Activated B cell treated with CpG ODN at 0.5 μM for 24 hours (primary cell): ENCODE measurements around the gene VAMP8. TPM values are rescaled to one million over a fixed set of nuclear protein-coding genes. Genes with fewer than 3 reads are reported as not detected.

Source experiments
- ATAC-seq: fragments of 200-7000 bp; cut with Tn5 transposase; one replicate; pipeline ENCODE4 v1.10.0; 2021; ENCODE audit warnings: low read depth, mild to moderate bottlenecking, moderate library complexity
- CTCF ChIA-PET: fragments of 350-600 bp; sonication (Branson Sonifier 250); formaldehyde crosslinking; loops from one replicate; lab custom pipeline; 2021; ENCODE audit warnings: antibody characterized with exemption; lab: Charles Lee
- POLR2A ChIA-PET: fragments of 350-600 bp; sonication (Branson Sonifier 250); formaldehyde crosslinking; loops from one replicate; lab custom pipeline; 2021; ENCODE audit warnings: antibody characterized with exemption; lab: Charles Lee
- DNase-seq: peaks from one replicate; pipeline ENCODE4 v3.0.0; 2022
- H3K27ac Mint-ChIP-seq: one replicate; pipeline ENCODE4 v1.8.0; 2020; ENCODE audit warnings: mixed read lengths
- H3K27me3 Mint-ChIP-seq: one replicate; pipeline ENCODE4 v1.8.0; 2021; ENCODE audit warnings: mixed read lengths
- H3K36me3 Mint-ChIP-seq: one replicate; pipeline ENCODE4 v1.8.0; 2021; ENCODE audit warnings: low read depth, mixed read lengths
- H3K4me1 Mint-ChIP-seq: one replicate; pipeline ENCODE4 v1.8.0; 2021; ENCODE audit warnings: mixed read lengths
- H3K4me3 Mint-ChIP-seq: one replicate; pipeline ENCODE4 v1.8.0; 2020; ENCODE audit warnings: mild to moderate bottlenecking, mixed read lengths
- H3K9me3 Mint-ChIP-seq: one replicate; pipeline ENCODE4 v1.8.0; 2020; ENCODE audit warnings: mixed read lengths
- CTCF ChIP-seq: fragments of 200-600 bp; IDR thresholded peaks from one replicate; pipeline ENCODE4 v1.8.0; 2022; ENCODE audit warnings: antibody characterized with exemption, mild to moderate bottlenecking
- intact Hi-C: fragments of 100-400 bp; cut with micrococcal nuclease; formaldehyde crosslinking; loops from one replicate; pipeline ENCODE4 v1.15.1; 2024
- total RNA-seq: library from RNA; stranded (reverse); gene quantifications from 2 replicates; pipeline ENCODE4 v1.2.3, GENCODE V29; 2022

Gene VAMP8
- total RNA-seq, 1 donor from 2014 or later: 128 TPM

- peak within 1 kb of the TSS; percentile 99 for H3K27ac Mint-ChIP-seq
- H3K36me3 Mint-ChIP-seq: peaks cover 51% of the 10 kb centered on the region
- ChIA-PET POLR2A (interaction anchor here (0.6 to 8.1 kb wide), 53 partner anchors 9 to 1072 kb away, joined by 3 to 137 read pairs (median 5); partner anchors contain the start of genes C2orf68, CAPG, ELMOD3 and GGCX), CTCF (interaction anchor here (0.8 to 6.0 kb wide), 6 partner anchors 10 to 147 kb away, joined by 3 to 52 read pairs (median 4); no protein-coding TSS in a partner anchor)
- peak; percentile 80 for ATAC-seq
- intact Hi-C loops: loop anchor here (1.0 to 5.0 kb wide), 9 partner anchors 23 to 902 kb away; partner anchors contain the start of genes ELMOD3, GGCX, KDM3A and RETSAT
- peak; percentile 94 for DNase-seq
- peaks cover 37% of the 10 kb centered on the region for H3K4me1 Mint-ChIP-seq
- H3K4me3 Mint-ChIP-seq: peak within 1 kb of the TSS; percentile 96
- no peaks in the 10 kb centered on the region for H3K27me3 Mint-ChIP-seq
- no peaks in the 10 kb centered on the region for H3K9me3 Mint-ChIP-seq
- TF ChIP-seq CTCF: no peak
Measured at GRCh38 chr2:85538507-85539360, 38.7 kb upstream of the VAMP8 start, which contains the start of gene MAT2A. TSS of gene MAT2A (plus strand) at chr2:85539168. CDS start at chr2:85539288, 120 bp downstream.

DNA sequence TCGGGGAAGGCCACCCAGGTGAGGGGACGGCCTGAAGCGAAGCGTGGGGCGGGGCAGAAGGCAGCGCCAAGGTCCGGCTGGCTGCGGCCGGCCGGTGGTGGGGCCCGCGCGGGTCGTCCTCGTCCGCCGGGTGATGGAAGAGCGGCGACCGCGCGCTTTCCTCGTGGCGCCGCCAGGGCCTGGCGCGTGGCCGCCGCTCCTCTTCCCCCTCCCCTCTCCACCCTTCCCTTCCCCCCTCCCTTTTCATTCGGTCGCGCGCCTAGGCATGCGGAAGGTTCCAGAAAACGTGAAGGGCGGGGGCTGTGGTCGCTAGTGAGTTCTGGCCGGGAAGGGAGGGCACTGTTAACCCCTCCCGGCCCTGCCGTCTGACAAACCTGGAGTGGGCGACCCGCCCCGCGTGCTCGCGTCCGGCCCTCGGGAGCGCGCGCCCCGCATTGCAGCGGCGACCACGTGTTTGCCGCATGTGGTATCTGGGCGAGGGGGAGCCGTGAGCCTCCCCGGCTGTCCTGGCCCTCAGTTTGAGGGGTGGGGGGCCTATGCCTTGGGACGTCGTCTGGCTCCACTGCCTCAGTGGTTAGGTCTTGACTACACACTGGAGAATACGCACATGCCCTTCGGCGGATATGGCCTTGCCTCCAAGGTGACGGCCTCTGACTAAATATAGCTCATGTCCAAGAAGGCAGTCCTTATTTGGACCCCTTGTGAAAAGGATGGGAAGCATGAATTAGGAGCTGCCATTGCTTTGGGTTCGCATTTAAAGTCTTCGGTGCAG, 37.8 kb upstream of the VAMP8 start:
- H3K4me3 Mint-ChIP-seq: peak overlapping the region; percentile 96
- intact Hi-C loops: loop anchor here (1.0 to 5.0 kb wide), 10 partner anchors 13 to 901 kb away; partner anchors contain the start of genes ELMOD3, GGCX, KDM3A and RETSAT

DNA sequence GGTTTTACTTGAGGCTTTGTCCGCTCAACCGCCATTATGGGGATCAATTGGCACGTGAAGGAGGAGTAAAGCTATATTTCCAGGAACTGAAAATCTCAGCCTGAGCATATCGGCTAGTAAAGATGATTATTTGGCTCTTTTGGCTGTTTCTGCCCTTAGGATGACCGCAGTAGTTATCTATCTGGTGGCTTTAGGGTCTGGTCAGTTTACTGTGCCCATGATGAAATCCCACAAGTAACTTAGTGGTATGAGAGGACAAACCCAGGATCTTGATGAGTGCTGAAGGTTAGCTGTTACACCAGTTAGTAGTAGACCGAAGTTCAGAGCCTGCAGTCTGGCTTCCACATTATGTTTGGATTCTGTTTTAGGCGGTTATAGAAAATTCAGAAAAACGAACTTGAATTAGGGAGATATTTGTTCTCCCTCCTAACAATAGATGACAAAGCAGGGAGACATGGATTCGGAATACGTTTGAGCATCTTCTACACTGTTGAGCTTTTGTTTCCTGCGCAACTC, 37.2 kb upstream of the VAMP8 start:
- no peak for TF ChIP-seq CTCF
- no peaks in the 10 kb centered on the region for H3K27me3 Mint-ChIP-seq
- intact Hi-C loops: loop anchor here (1.0 kb wide), 2 partner anchors 12 to 214 kb away; no protein-coding TSS in a partner anchor
- peak overlapping the region; percentile 96 for H3K4me3 Mint-ChIP-seq
- ChIA-PET POLR2A (interaction anchor here (0.6 to 8.1 kb wide), 15 partner anchors 8 to 213 kb away, joined by 3 to 137 read pairs (median 33); partner anchors contain the start of genes C2orf68, CAPG, ELMOD3 and GGCX), CTCF (interaction anchor here (1.0 to 6.0 kb wide), 5 partner anchors 8 to 149 kb away, joined by 3 to 52 read pairs (median 4); no protein-coding TSS in a partner anchor)
- H3K9me3 Mint-ChIP-seq: no peaks in the 10 kb centered on the region
- H3K36me3 Mint-ChIP-seq: peaks cover 66% of the 10 kb centered on the region
- no peak for ATAC-seq
- H3K4me1 Mint-ChIP-seq: peaks cover 42% of the 10 kb centered on the region
- no peak for DNase-seq
- peak overlapping the region; percentile 88 for H3K27ac Mint-ChIP-seq

More for the DNA sequence above, 37.8 kb upstream of the VAMP8 start:
- no peaks in the 10 kb centered on the region for H3K27me3 Mint-ChIP-seq
- H3K27ac Mint-ChIP-seq: peak overlapping the region; percentile 99
- ATAC-seq (peak; percentile 43), DNase-seq (peak; percentile 72)
- peaks cover 59% of the 10 kb centered on the region for H3K36me3 Mint-ChIP-seq
- H3K4me1 Mint-ChIP-seq: peaks cover 42% of the 10 kb centered on the region
- no peak for TF ChIP-seq CTCF
- no peaks in the 10 kb centered on the region for H3K9me3 Mint-ChIP-seq
- ChIA-PET POLR2A (interaction anchor here (0.6 to 8.1 kb wide), 50 partner anchors 9 to 1073 kb away, joined by 3 to 137 read pairs (median 5); partner anchors contain the start of genes C2orf68, CAPG, ELMOD3 and GGCX), CTCF (interaction anchor here (0.8 to 6.0 kb wide), 7 partner anchors 9 to 148 kb away, joined by 3 to 52 read pairs (median 4); no protein-coding TSS in a partner anchor)

- H3K27me3 Mint-ChIP-seq: no peaks in the 10 kb centered on the region
- ChIA-PET CTCF (interaction anchor here (1.0 to 6.0 kb wide), 5 partner anchors 10 to 152 kb away, joined by 4 to 52 read pairs (median 6); partner anchors contain the start of gene SH2D6), POLR2A (interaction anchor here (0.9 to 8.1 kb wide), 9 partner anchors 12 to 214 kb away, joined by 7 to 137 read pairs (median 43); partner anchors contain the start of genes CAPG, ELMOD3, GGCX and RETSAT)
- no peak for TF ChIP-seq CTCF
- peak overlapping the region; percentile 96 for H3K4me3 Mint-ChIP-seq
- no peaks in the 10 kb centered on the region for H3K9me3 Mint-ChIP-seq
- H3K36me3 Mint-ChIP-seq: peaks cover 75% of the 10 kb centered on the region
- H3K27ac Mint-ChIP-seq: no peak overlapping the region
- DNase-seq (no peak), ATAC-seq (no peak)
- intact Hi-C loops: no loop called here
- peaks cover 42% of the 10 kb centered on the region for H3K4me1 Mint-ChIP-seq
Measured at GRCh38 chr2:85541262-85541661, 36.1 kb upstream of the VAMP8 start.
